H9 (cell line): Measurements from ENCODE around the gene AQP11. TPM values are rescaled to one million over a fixed set of nuclear protein-coding genes. Genes with fewer than 3 reads are reported as not detected.

Experiments
- DNase-seq: peaks from one replicate; pipeline ENCODE4 v3.0.0-alpha.2; 2017
- H2AFZ ChIP-seq: one replicate; pipeline ENCODE4 v1.6.1; 2013; ENCODE audit warnings: mild to moderate bottlenecking, low read length, control low read depth, moderate library complexity
- H2AK5ac ChIP-seq: 2 replicates; pipeline ENCODE4 v1.6.1; 2013; ENCODE audit warnings: low read length, control low read depth, mixed read lengths; ENCODE audit not compliant: insufficient read length
- H2BK120ac ChIP-seq: one replicate; pipeline ENCODE4 v1.6.1; 2013; ENCODE audit warnings: low read depth, mild to moderate bottlenecking, low read length, control low read depth, inconsistent platforms; ENCODE audit not compliant: poor library complexity, severe bottlenecking
- H2BK12ac ChIP-seq: 2 replicates; pipeline ENCODE4 v1.6.1; 2013; ENCODE audit warnings: low read length, control low read depth, mixed read lengths, low read depth; ENCODE audit not compliant: insufficient read length
- H2BK15ac ChIP-seq: 2 replicates; pipeline ENCODE4 v1.6.1; 2013; ENCODE audit warnings: low read depth, low read length, control low read depth
- H2BK20ac ChIP-seq: one replicate; pipeline ENCODE4 v1.6.1; 2013; ENCODE audit warnings: low read depth, mild to moderate bottlenecking, low read length, control low read depth, inconsistent platforms; ENCODE audit not compliant: poor library complexity, severe bottlenecking
- H2BK5ac ChIP-seq: 2 replicates; pipeline ENCODE4 v1.6.1; 2013; ENCODE audit warnings: low read length, control low read depth, mixed read lengths; ENCODE audit not compliant: insufficient read length
- H3K14ac ChIP-seq: 2 replicates; pipeline ENCODE4 v1.6.1; 2013; ENCODE audit warnings: low read length, control low read depth; ENCODE audit not compliant: insufficient read depth
- H3K18ac ChIP-seq: 2 replicates; pipeline ENCODE4 v1.6.1; 2013; ENCODE audit warnings: low read depth, mild to moderate bottlenecking, mixed read lengths, low read length, control low read depth; ENCODE audit not compliant: insufficient read length
- H3K23ac ChIP-seq: 2 replicates; pipeline ENCODE4 v1.6.1; 2013; ENCODE audit warnings: low read length, control low read depth, mixed read lengths, low read depth; ENCODE audit not compliant: insufficient read length
- H3K23me2 ChIP-seq: 2 replicates; pipeline ENCODE4 v1.6.1; 2013; ENCODE audit warnings: low read depth, mild to moderate bottlenecking, mixed read lengths, low read length, control low read depth; ENCODE audit not compliant: insufficient read length, poor library complexity, severe bottlenecking
- H3K27ac ChIP-seq: 2 replicates; pipeline ENCODE4 v1.5.1; 2013; ENCODE audit warnings: low read length, control low read depth, mixed read lengths, low read depth; ENCODE audit not compliant: insufficient read length
- H3K27me3 ChIP-seq: 2 replicates; pipeline ENCODE4 v1.6.1; 2013; ENCODE audit warnings: low read length, control low read depth, inconsistent platforms; ENCODE audit not compliant: insufficient read depth
- H3K4ac ChIP-seq: 2 replicates; pipeline ENCODE4 v1.6.1; 2013; ENCODE audit warnings: low read depth, mild to moderate bottlenecking, control low read depth, inconsistent platforms, low read length, moderate library complexity
- H3K4me1 ChIP-seq: 2 replicates; pipeline ENCODE4 v1.6.1; 2013; ENCODE audit warnings: low read length, control low read depth, inconsistent platforms; ENCODE audit not compliant: insufficient read depth
- H3K4me2 ChIP-seq: 2 replicates; pipeline ENCODE4 v1.6.1; 2013; ENCODE audit warnings: low read length, control low read depth, mixed read lengths; ENCODE audit not compliant: insufficient read length, insufficient read depth
- H3K56ac ChIP-seq: 2 replicates; pipeline ENCODE4 v1.6.1; 2013; ENCODE audit warnings: low read depth, mild to moderate bottlenecking, mixed read lengths, low read length, control low read depth; ENCODE audit not compliant: insufficient read length
- H3K79me1 ChIP-seq: 2 replicates; pipeline ENCODE4 v1.6.1; 2013; ENCODE audit warnings: low read depth, mild to moderate bottlenecking, moderate library complexity, low read length, control low read depth, inconsistent platforms; ENCODE audit not compliant: insufficient read depth, poor library complexity, severe bottlenecking
- H3K79me2 ChIP-seq: 2 replicates; pipeline ENCODE4 v1.6.1; 2013; ENCODE audit warnings: low read length, control low read depth, inconsistent platforms; ENCODE audit not compliant: insufficient read depth
- H3K9ac ChIP-seq: 2 replicates; pipeline ENCODE4 v1.6.1; 2013; ENCODE audit warnings: low read length, control low read depth, mixed read lengths; ENCODE audit not compliant: insufficient read length; ENCODE audit errors: extremely low read depth
- H3K9me3 ChIP-seq: one replicate; pipeline ENCODE4 v1.6.1; 2013; ENCODE audit warnings: low read depth, low read length, inconsistent platforms; ENCODE audit not compliant: control insufficient read depth
- H3T11ph ChIP-seq: one replicate; pipeline ENCODE4 v1.6.1; 2013; ENCODE audit warnings: mild to moderate bottlenecking, low read length, control low read depth, inconsistent platforms
- H4K20me1 ChIP-seq: one replicate; pipeline ENCODE4 v1.6.1; 2013; ENCODE audit not compliant: control insufficient read depth, insufficient read length, insufficient read depth
- H4K5ac ChIP-seq: 2 replicates; pipeline ENCODE4 v1.6.1; 2013; ENCODE audit warnings: low read depth, mild to moderate bottlenecking, mixed read lengths, low read length, control low read depth; ENCODE audit not compliant: insufficient read length
- H4K8ac ChIP-seq: replicated peaks from 2 replicates; pipeline ENCODE4 v1.6.1; 2013; ENCODE audit warnings: low read length, control low read depth, mixed read lengths, low read depth; ENCODE audit not compliant: insufficient read length
- H4K91ac ChIP-seq: 2 replicates; pipeline ENCODE4 v1.6.1; 2013; ENCODE audit warnings: low read depth, mild to moderate bottlenecking, moderate library complexity, mixed read lengths, low read length, control low read depth; ENCODE audit not compliant: insufficient read length
- H3K27ac Mint-ChIP-seq, 3 experiments: 2 replicates in 2 of 3; 3 replicates in 1 of 3; pipeline ENCODE4 v1.8.0; 2020 to 2021; ENCODE audit warnings: mixed read lengths in 3 of 3, mild to moderate bottlenecking in 1 of 3, moderate library complexity in 1 of 3
- H3K27me3 Mint-ChIP-seq: 2 replicates; pipeline ENCODE4 v1.8.0; 2021; ENCODE audit warnings: low read depth, mild to moderate bottlenecking, moderate library complexity, mixed read lengths
- H3K36me3 Mint-ChIP-seq, 3 experiments: 2 replicates in 2 of 3; 3 replicates in 1 of 3; pipeline ENCODE4 v1.8.0; 2020 to 2021; ENCODE audit warnings: low read depth in 3 of 3, mixed read lengths in 3 of 3; ENCODE audit not compliant: insufficient read depth in 1 of 3
- H3K4me1 Mint-ChIP-seq, 2 experiments: 2 replicates each; pipeline ENCODE4 v1.8.0; 2020; ENCODE audit warnings: mixed read lengths in 2 of 2
- H3K4me3 Mint-ChIP-seq, 2 experiments: 2 replicates in 1 of 2; 3 replicates in 1 of 2; pipeline ENCODE4 v1.8.0; 2020 to 2021; ENCODE audit warnings: mild to moderate bottlenecking in 2 of 2, mixed read lengths in 2 of 2, moderate library complexity in 1 of 2
- H3K9me3 Mint-ChIP-seq, 2 experiments: 2 replicates in 1 of 2; 3 replicates in 1 of 2; pipeline ENCODE4 v1.8.0; 2020; ENCODE audit warnings: mild to moderate bottlenecking in 2 of 2, mixed read lengths in 2 of 2, moderate library complexity in 1 of 2
- WGBS: extraction: QIAGEN DNeasy Blood & Tissue Kit; methylation state at CpG from one replicate; pipeline ENCODE4 v1.1.7; 2013; ENCODE audit warnings: missing lambda C conversion rate, low lambda C conversion rate, mixed read lengths; ENCODE audit not compliant: insufficient read length; ENCODE audit errors: extremely low coverage; 5-methylcytosine and 5-hydroxymethylcytosine counted together
- total RNA-seq: library from RNA; stranded (reverse); gene quantifications from 2 replicates; pipeline ENCODE4 v1.2.1, GENCODE V29; 2021
- TF ChIP-seq, protein P1 (sequence below): fragments of 200-600 bp; sonication (generic); conservative IDR thresholded peaks from 3 replicates; pipeline ENCODE4 v1.8.0; 2021; ENCODE audit warnings: antibody characterized with exemption, mild to moderate bottlenecking

Gene AQP11
- total RNA-seq, 1 experiment from 2014 or later: 1.1 TPM

DNA sequence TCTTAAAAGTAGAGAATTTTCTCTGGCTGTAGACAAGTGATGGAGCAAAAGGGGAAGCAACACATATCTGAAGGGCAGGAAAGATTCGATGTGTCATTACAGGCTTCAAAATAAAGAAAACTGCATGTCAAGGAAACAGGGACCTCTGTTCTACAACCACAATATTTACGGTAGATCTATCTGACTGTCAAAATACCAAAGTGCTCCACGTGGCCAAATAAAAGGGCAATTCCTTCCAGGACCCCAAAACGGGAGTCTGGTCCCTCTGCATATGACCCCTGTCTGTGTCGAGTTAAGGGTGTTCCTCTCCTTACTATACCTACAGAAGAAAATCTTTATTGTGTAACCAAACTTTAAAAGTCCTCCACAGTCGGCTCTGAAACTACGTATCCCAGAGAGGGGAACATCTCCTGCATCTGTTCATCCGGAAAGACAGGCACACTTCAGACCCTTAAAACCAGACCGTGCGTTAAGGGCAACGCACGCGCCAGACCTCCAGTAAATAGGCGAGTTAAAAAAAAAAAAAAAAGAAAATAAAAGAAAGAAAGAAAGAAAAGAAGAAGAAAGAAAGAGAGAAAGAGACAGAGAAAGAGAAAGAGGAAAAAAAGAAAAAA lies 47.1 kb downstream of the AQP11 start:
- peaks cover 15 to 18% of the 10 kb centered on the region in 2 experiments for H3K4me1 Mint-ChIP-seq
- H3K27me3 Mint-ChIP-seq: no peaks in the 10 kb centered on the region; the same call in 1 of the 2 replicates
- Histone ChIP-seq H4K20me1 (no peaks in the 10 kb centered on the region), H3K14ac (no peak overlapping the region), H3K9me3 (no peaks in the 10 kb centered on the region), H3K4ac (no peak overlapping the region), H3K79me2 (peaks cover 21% of the 10 kb centered on the region), H3K79me1 (peaks cover 7% of the 10 kb centered on the region), H2AFZ (no peak overlapping the region), H2BK12ac (no peak overlapping the region), H2BK20ac (no peak overlapping the region), H4K8ac (no peak overlapping the region), H4K5ac (no peak overlapping the region), H2AK5ac (no peak overlapping the region), H3T11ph (no peak overlapping the region), H2BK15ac (no peak overlapping the region), H3K23me2 (peaks cover 16% of the 10 kb centered on the region), H4K91ac (no peak overlapping the region), H3K9ac (peak overlapping the region; percentile 81), H3K4me1 (no peaks in the 10 kb centered on the region), H3K18ac (no peak overlapping the region), H3K27ac (no peak overlapping the region), H3K23ac (no peak overlapping the region), H3K27me3 (no peaks in the 10 kb centered on the region), H3K56ac (no peak overlapping the region), H2BK120ac (no peak overlapping the region), H3K4me2 (peak overlapping the region; percentile 92), H2BK5ac (no peak overlapping the region)
- no peak for DNase-seq
- peaks cover 0 to 3% of the 10 kb centered on the region in 2 experiments; a peak in 3 of 5 replicates for H3K9me3 Mint-ChIP-seq
- TF ChIP-seq, protein P1, sequence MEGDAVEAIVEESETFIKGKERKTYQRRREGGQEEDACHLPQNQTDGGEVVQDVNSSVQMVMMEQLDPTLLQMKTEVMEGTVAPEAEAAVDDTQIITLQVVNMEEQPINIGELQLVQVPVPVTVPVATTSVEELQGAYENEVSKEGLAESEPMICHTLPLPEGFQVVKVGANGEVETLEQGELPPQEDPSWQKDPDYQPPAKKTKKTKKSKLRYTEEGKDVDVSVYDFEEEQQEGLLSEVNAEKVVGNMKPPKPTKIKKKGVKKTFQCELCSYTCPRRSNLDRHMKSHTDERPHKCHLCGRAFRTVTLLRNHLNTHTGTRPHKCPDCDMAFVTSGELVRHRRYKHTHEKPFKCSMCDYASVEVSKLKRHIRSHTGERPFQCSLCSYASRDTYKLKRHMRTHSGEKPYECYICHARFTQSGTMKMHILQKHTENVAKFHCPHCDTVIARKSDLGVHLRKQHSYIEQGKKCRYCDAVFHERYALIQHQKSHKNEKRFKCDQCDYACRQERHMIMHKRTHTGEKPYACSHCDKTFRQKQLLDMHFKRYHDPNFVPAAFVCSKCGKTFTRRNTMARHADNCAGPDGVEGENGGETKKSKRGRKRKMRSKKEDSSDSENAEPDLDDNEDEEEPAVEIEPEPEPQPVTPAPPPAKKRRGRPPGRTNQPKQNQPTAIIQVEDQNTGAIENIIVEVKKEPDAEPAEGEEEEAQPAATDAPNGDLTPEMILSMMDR: no peak
- H3K27ac Mint-ChIP-seq: peak overlapping the region; percentile 44 to 85 (median 76); a peak in 4 of 7 replicates
- peaks cover 14 to 22% (median 21%) of the 10 kb centered on the region in 3 experiments for H3K36me3 Mint-ChIP-seq
- WGBS: no CpG with 5 or more reads among the region's 14 CpGs
- peak overlapping the region; percentile 93 to 94 for H3K4me3 Mint-ChIP-seq
